RWPE2 (cell line): ENCODE results near the gene TCF7L2.

Source experiments
- ATAC-seq: fragments of 200-7000 bp; cut with Tn5 transposase; 3 replicates; pipeline ENCODE4 v1.9.1; 2021; ENCODE audit warnings: low read depth
- DNase-seq: peaks from one replicate; pipeline ENCODE4 v3.0.0-alpha.2; 2020; ENCODE audit warnings: low spot score
- H3K27ac ChIP-seq: fragments of 450-650 bp; 2 replicates; pipeline ENCODE4 v1.5.1; 2017; ENCODE audit warnings: mild to moderate bottlenecking; ENCODE audit not compliant: poor library complexity, severe bottlenecking
- H3K27me3 ChIP-seq: fragments of 250-450 bp; sonication (Bioruptor Pico); 2 replicates; pipeline ENCODE4 v1.5.1; 2021; ENCODE audit warnings: mild to moderate bottlenecking, moderate library complexity; ENCODE audit not compliant: insufficient read depth, poor library complexity, severe bottlenecking
- H3K36me3 ChIP-seq: fragments of 250-450 bp; sonication (Bioruptor Pico); 2 replicates; pipeline ENCODE4 v1.5.1; 2020; ENCODE audit warnings: low read depth, mild to moderate bottlenecking, moderate library complexity
- H3K4me1 ChIP-seq: fragments of 250-450 bp; sonication (Bioruptor Pico); 2 replicates; pipeline ENCODE4 v1.5.1; 2021; ENCODE audit warnings: mild to moderate bottlenecking, moderate library complexity; ENCODE audit not compliant: insufficient read depth, poor library complexity, severe bottlenecking
- H3K4me3 ChIP-seq: fragments of 250-450 bp; sonication (Bioruptor Pico); 2 replicates; pipeline ENCODE4 v1.5.1; 2021; ENCODE audit warnings: mild to moderate bottlenecking, moderate library complexity; ENCODE audit not compliant: severe bottlenecking
- H3K9me3 ChIP-seq: fragments of 250-450 bp; sonication (Bioruptor Pico); 2 replicates; pipeline ENCODE4 v1.5.1; 2021; ENCODE audit warnings: mild to moderate bottlenecking, moderate library complexity; ENCODE audit not compliant: severe bottlenecking
- TF ChIP-seq, protein P1 (sequence below): fragments of 450-650 bp; IDR thresholded peaks from one replicate; pipeline ENCODE4 v1.5.1; 2017; ENCODE audit warnings: mild to moderate bottlenecking, moderate library complexity; ENCODE audit not compliant: poor library complexity, severe bottlenecking

Gene TCF7L2

DNA sequence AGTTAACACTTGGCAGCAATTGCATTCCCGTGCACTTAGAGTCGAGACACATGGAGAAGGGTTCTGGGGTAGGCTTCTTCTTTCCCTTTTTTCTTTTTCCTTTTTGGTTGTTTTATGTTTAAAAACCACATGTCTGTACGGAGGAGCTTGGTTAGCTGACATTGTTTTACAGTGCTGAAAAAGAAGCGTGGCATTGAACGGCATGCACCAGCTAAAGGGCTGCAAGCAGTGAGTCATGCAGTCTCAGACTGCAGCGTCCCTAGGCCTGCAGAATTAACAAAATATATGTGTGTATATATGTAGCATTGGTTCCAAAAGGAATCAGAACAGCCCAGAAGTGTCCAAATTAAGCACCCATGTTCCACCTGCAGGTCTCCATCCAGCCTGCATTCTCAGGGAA, 211.0 kb downstream of the TCF7L2 start:
- DNase-seq (no peak), ATAC-seq (no peak)
- no peak overlapping the region for H3K4me3 ChIP-seq
- no peaks in the 10 kb centered on the region for H3K4me1 ChIP-seq
- no peaks in the 10 kb centered on the region for H3K9me3 ChIP-seq
- no peak overlapping the region for H3K27ac ChIP-seq
- H3K27me3 ChIP-seq, result no peaks in the 10 kb centered on the region
- peaks cover 66% of the 10 kb centered on the region for H3K36me3 ChIP-seq
- TF ChIP-seq, protein P1, sequence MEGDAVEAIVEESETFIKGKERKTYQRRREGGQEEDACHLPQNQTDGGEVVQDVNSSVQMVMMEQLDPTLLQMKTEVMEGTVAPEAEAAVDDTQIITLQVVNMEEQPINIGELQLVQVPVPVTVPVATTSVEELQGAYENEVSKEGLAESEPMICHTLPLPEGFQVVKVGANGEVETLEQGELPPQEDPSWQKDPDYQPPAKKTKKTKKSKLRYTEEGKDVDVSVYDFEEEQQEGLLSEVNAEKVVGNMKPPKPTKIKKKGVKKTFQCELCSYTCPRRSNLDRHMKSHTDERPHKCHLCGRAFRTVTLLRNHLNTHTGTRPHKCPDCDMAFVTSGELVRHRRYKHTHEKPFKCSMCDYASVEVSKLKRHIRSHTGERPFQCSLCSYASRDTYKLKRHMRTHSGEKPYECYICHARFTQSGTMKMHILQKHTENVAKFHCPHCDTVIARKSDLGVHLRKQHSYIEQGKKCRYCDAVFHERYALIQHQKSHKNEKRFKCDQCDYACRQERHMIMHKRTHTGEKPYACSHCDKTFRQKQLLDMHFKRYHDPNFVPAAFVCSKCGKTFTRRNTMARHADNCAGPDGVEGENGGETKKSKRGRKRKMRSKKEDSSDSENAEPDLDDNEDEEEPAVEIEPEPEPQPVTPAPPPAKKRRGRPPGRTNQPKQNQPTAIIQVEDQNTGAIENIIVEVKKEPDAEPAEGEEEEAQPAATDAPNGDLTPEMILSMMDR, result no peak

DNA sequence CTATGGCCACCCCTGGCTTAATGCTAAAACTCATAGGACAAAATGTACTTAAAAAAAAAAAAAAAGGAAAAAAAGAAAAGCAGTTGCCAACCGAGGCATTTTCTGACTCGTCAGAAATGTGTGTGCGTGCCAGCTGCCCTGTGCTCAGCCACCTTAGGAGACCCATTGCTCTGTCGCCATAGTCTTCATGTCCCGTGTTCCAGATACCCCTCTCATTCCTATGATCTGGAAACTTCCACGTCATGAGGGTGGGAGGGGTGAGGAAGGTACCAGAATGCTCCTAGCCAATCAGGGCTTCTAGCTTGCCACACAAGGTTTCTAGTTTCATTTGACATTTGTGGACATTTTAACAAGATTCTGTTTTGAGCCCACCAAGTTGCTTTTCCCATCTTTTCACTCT, 212.9 kb downstream of the TCF7L2 start:
- Histone ChIP-seq H3K27me3 (no peaks in the 10 kb centered on the region), H3K27ac (no peak overlapping the region), H3K36me3 (peaks cover 61% of the 10 kb centered on the region), H3K9me3 (no peaks in the 10 kb centered on the region), H3K4me3 (no peak overlapping the region), H3K4me1 (no peaks in the 10 kb centered on the region)
- no peak for DNase-seq
- ATAC-seq, result no peak
- TF ChIP-seq, protein P1, result no peak

DNA sequence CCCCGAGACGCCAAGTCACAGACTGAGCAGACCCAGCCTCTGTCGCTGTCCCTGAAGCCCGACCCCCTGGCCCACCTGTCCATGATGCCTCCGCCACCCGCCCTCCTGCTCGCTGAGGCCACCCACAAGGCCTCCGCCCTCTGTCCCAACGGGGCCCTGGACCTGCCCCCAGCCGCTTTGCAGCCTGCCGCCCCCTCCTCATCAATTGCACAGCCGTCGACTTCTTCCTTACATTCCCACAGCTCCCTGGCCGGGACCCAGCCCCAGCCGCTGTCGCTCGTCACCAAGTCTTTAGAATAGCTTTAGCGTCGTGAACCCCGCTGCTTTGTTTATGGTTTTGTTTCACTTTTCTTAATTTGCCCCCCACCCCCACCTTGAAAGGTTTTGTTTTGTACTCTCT, 215.6 kb downstream of the TCF7L2 start:
- H3K36me3 ChIP-seq, result peaks cover 36% of the 10 kb centered on the region
- H3K27me3 ChIP-seq, result no peaks in the 10 kb centered on the region
- H3K9me3 ChIP-seq, result no peaks in the 10 kb centered on the region
- no peak overlapping the region for H3K4me3 ChIP-seq
- no peak for DNase-seq
- H3K27ac ChIP-seq, result no peak overlapping the region
- ATAC-seq, result no peak
- TF ChIP-seq, protein P1, result no peak
- no peaks in the 10 kb centered on the region for H3K4me1 ChIP-seq

DNA sequence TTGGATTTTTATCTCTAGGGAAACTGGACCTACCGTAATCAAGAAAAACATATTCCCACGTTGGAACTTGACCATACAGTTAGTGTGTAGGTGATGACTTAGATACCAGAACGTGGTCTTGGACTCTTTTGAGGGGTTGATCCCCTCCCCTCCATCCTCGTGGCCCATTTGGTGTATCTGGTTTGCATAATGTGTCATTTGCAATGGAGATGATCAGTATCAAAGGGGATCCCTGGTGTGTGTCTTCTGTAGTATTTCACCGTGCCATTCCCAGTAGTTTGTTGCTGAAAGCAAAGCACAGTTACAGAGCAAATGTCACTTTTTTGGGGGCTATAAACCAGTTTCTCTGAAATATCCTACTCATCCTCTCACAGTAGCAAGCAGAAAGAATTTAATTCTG, 217.7 kb downstream of the TCF7L2 start:
- no peak for DNase-seq
- TF ChIP-seq, protein P1, result no peak
- no peak for ATAC-seq
- Histone ChIP-seq H3K4me3 (no peak overlapping the region), H3K27ac (no peak overlapping the region), H3K27me3 (no peaks in the 10 kb centered on the region), H3K36me3 (peaks cover 26% of the 10 kb centered on the region), H3K4me1 (no peaks in the 10 kb centered on the region), H3K9me3 (no peaks in the 10 kb centered on the region)

DNA sequence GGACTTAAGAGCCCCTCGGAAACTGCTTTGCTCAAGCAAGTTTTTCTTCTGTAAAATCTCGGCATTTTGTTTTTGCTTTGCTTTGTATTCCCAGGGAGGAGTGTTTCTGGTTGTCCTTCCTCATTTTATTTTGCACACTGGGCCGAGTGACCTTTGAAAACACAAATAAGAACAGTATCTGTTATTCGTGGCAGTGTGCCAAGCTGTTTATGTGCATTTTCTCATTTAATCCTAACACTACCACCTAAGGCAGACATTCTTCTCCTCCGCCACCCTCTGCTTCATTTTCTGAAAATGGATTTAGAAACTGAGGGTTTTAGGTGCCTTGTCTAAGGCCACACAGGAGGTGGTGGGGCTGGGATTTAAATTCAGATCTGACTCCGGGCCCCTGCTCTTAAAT, 218.5 kb downstream of the TCF7L2 start:
- ATAC-seq (no peak), DNase-seq (no peak)
- TF ChIP-seq, protein P1, result no peak
- Histone ChIP-seq H3K4me1 (no peaks in the 10 kb centered on the region), H3K27ac (no peak overlapping the region), H3K4me3 (no peak overlapping the region), H3K27me3 (no peaks in the 10 kb centered on the region), H3K36me3 (peaks cover 26% of the 10 kb centered on the region), H3K9me3 (no peaks in the 10 kb centered on the region)
